ENCODE results near the gene MPRIP.

GRCh38 chr17:17019891-17020456, 22.3 kb upstream of the MPRIP start:
- no peak for TF ChIP-seq HNF4G (IDR thresholded peaks at IDR 0.05; ENCODE audit: borderline replicate concordance, low read depth, low read length)
- TF ChIP-seq HNF4G (CRISPR knock-in tag; IDR thresholded peaks at IDR 0.05; ENCODE audit: borderline replicate concordance, low read depth) = no peak
- TF ChIP-seq HDAC6 (IDR thresholded peaks at IDR 0.05; ENCODE audit: low read depth, low read length) = no peak
- no peak for TF ChIP-seq AHDC1 (CRISPR knock-in tag; IDR thresholded peaks at IDR 0.05; ENCODE audit: borderline replicate concordance)
- TF ChIP-seq ZNF709 (CRISPR knock-in tag; IDR thresholded peaks at IDR 0.05) = no peak
- TF ChIP-seq GABPB1 (CRISPR knock-in tag; IDR thresholded peaks at IDR 0.05) = no peak
- TF ChIP-seq MAZ (IDR thresholded peaks at IDR 0.05; ENCODE audit: borderline replicate concordance, low read depth, low read length) = no peak
- TF ChIP-seq MAZ (CRISPR knock-in tag; IDR thresholded peaks at IDR 0.05; ENCODE audit: low read depth) = no peak
